ENCODE measurements around the gene ALG12. TPM values are rescaled to one million over a fixed set of nuclear protein-coding genes. Genes with fewer than 3 reads are reported as not detected.

Gene ALG12
- total and polyA plus RNA-seq, 2 of the 13 experiments (the other 11 are each of a cell fraction or from before 2014, with no cell fraction given) = 7.8 to 15.8 TPM

GRCh38 chr22:49942565-49943404, 24.5 kb upstream of the ALG12 start (continued):
- TF ChIP-seq THRA (CRISPR knock-in tag; IDR thresholded peaks at IDR 0.05; ENCODE audit: borderline replicate concordance) = peak; percentile 88; the same call in 1 of the 2 replicates
- TF ChIP-seq MATR3 (CRISPR knock-in tag; IDR thresholded peaks at IDR 0.05) = no peak
- no peak for TF ChIP-seq HHEX (CRISPR knock-in tag; IDR thresholded peaks at IDR 0.05)
- no peak for TF ChIP-seq NFKBIZ (CRISPR knock-in tag; IDR thresholded peaks at IDR 0.05)
- TF ChIP-seq PAXIP1 (CRISPR knock-in tag; conservative IDR thresholded peaks at IDR 0.05) = peak; percentile 60
- TF ChIP-seq ZNF609 (CRISPR knock-in tag; IDR thresholded peaks at IDR 0.05; ENCODE audit: borderline replicate concordance) = peak; percentile 63; the same call in 1 of the 2 replicates
- TF ChIP-seq PRPF4 (IDR thresholded peaks at IDR 0.05; ENCODE audit: low read depth, low read length, poor library complexity, severe bottlenecking) = no peak
- TF ChIP-seq ZNF567 (CRISPR knock-in tag; IDR thresholded peaks at IDR 0.05; ENCODE audit: borderline replicate concordance) = no peak
- TF ChIP-seq CBX5 (CRISPR knock-in tag; IDR thresholded peaks at IDR 0.05; ENCODE audit: borderline replicate concordance) = peak; percentile 45; the same call in 1 of the 2 replicates
- no peak for TF ChIP-seq ETS1 (CRISPR knock-in tag; IDR thresholded peaks at IDR 0.05)
- 0 out of 2 replicates have a peak, but pooled peaks have one; percentile 23 for TF ChIP-seq LBX2 (CRISPR knock-in tag; IDR thresholded peaks at IDR 0.05; ENCODE audit: borderline replicate concordance)
- no peak; the same call in 1 of the 2 replicates for TF ChIP-seq ATF2 (CRISPR knock-in tag; IDR thresholded peaks at IDR 0.05)
- TF ChIP-seq ZNF530 (CRISPR knock-in tag; IDR thresholded peaks at IDR 0.05; ENCODE audit: low read depth) = no peak
- TF ChIP-seq ZNF839 (CRISPR knock-in tag; IDR thresholded peaks at IDR 0.05; ENCODE audit: borderline replicate concordance) = peak; percentile 56; the same call in 1 of the 2 replicates
